GM21447 (cell line): ENCODE data around the gene ACP3.
"Not testable (repeated sequence)": the region's sequence is repeated elsewhere in the genome, so short reads cannot be mapped to it uniquely, and the experiment has no call there.

Experiments
- ATAC-seq: cut with Tn5 transposase; IDR thresholded peaks from one replicate; pipeline ENCODE4 v1.9.1; 2021; ENCODE audit not compliant: unreplicated experiment

The ACP3 gene

GRCh38 chr3:132356568-132356967 lies 39.4 kb downstream of the ACP3 start:
- ATAC-seq = no peak

GRCh38 chr3:132360717-132361116 lies 43.5 kb downstream of the ACP3 start:
- ATAC-seq = no peak

GRCh38 chr3:132362329-132362728 lies 45.1 kb downstream of the ACP3 start:
- no peak for ATAC-seq

GRCh38 chr3:132368515-132368914 lies 51.3 kb downstream of the ACP3 start:
- ATAC-seq = no peak

- no peak for ATAC-seq
These were observed 51.8 kb downstream of the ACP3 start for GRCh38 chr3:132368962-132369361.

GRCh38 chr3:132376945-132377354 lies 59.7 kb downstream of the ACP3 start:
- not testable (repeated sequence) for ATAC-seq

DNA sequence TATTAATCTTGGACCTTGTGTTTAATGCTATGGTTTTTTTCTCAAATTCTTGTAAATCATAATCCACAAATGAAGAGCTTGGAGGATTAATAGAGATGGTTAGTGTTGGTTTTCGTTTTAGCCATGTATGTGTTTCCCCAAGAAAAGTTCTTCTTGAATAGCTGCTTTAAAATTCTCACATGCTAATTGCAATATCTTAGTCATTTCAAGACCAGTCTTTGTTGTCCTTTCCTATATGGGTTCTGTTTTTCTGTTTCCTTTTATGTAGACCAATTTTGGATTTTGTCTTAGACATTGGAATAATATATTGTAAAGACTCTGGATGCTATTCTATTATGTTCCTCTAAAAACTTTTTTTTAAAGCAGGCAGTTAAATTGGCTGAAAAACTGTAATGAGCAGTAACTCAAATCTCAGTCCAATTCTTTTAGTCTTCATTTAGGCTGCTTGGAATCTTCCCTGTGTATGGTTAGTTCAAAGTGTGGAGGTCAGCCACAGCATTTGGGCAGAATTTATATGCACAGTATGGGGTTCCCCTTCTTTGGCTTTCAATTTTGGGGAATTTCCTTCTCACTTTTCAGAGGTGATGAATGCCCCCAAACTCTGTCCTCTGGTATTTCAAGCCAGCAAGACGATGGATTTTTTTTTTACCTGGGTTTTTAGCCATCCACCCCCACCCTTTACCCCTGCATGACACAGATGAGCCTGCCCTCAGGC lies 61.0 kb downstream of the ACP3 start:
- peak; percentile 60 for ATAC-seq

- ATAC-seq = no peak
These were observed 61.6 kb downstream of the ACP3 start for GRCh38 chr3:132378846-132379245.

- ATAC-seq = no peak
These were observed 63.7 kb downstream of the ACP3 start for GRCh38 chr3:132380920-132381319.

GRCh38 chr3:132381348-132381944 lies 64.2 kb downstream of the ACP3 start:
- ATAC-seq = no peak

- ATAC-seq = no peak
These were observed 65.1 kb downstream of the ACP3 start for GRCh38 chr3:132382267-132382666.

GRCh38 chr3:132382688-132383194 lies 65.5 kb downstream of the ACP3 start:
- ATAC-seq = no peak

DNA sequence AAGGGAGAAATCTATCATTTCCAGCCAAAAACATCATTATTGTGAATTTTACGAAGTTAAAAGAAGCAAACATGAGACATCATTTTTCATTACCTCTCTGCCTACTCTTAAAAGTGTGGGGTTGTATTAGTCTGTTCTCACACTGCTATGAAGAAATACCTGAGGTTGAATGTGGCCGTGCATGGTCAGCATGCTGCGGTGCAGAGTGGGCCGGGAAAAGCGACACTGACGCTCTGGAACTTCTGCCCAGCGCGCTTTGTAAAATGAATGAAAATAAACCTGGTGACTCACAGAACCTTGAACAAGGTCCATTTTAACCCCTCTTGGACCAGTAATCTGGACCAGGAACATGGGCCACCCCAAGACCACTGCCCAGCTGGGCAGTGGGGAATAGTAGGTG lies 69.1 kb downstream of the ACP3 start:
- ATAC-seq = no peak

DNA sequence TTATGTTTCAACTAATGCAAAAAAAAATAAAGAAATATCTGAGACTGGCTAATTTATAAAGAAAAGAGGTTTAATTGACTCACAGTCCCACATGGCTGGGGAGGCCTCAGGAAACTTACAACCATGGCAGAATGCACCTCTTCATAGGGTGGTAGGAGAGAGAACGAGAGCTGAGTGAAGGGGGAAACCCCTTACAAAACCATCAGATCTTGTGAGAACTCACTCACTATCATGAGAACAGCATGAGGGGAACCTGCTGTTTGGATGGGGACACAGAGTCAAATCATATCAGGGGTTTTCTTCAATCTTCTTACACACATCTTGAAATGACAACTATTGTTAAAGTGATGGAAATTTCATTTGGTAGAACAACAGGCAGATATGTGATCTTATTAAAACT lies 75.5 kb downstream of the ACP3 start:
- not testable (repeated sequence) for ATAC-seq

DNA sequence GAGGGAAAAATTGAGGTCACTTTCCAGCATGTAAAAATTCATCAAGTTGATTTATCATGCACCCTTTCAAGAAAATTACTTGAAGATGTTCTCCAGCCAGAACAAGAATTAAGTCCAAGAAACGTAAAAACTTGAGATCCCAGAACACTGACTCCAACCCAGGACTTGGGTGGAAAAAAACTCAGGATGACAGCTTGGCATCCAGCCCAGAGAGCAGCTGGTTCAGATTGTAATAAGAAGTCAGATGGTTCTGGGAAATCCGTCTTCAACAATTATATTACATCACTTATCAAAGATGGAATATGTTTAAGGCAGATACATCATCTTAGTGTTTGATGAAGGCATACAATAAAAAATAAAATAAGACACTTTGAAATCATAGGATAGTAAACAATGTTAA lies 77.1 kb downstream of the ACP3 start:
- no peak for ATAC-seq

DNA sequence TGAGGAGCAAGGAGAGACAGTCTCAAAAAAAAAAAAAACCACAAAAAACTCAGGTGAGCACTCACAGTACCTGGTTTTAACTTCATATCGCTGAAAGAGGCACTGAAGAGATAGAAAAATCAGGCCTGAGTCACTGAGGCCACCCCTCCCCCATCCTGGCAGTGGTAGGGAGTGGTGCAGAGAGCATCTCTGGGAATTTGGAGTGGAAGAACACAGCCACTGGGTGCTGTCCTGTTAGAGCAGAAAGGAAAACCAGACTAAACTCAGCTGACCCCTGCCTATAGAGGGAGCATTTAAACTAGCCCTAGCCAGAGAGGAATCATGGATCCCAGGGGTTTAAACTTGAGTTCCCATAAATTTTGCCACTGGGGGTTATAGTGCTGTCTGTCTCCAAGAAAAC lies 77.9 kb downstream of the ACP3 start:
- ATAC-seq = no peak

DNA sequence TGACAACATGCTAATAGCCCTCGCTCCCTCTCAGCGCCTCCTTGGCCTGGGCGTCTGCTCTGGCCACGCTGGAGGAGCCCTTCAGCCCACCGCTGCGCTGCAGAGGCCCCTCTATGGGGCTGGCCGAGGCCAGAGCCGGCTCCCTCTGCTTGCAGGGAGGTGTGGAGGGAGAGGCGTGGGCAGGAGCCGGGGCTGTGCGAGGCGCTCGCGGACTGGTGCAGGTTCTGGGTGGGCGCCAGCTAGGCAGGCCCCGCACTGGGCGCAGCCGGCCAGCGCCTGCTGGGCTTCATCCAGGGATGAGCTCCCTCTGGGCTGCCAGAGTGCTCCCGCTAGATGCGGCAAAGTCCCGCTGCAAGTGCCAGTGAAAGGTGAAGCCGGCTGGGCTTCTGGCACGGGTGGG lies 79.0 kb downstream of the ACP3 start:
- ATAC-seq = no peak

GRCh38 chr3:132396776-132397175 lies 79.6 kb downstream of the ACP3 start:
- ATAC-seq = not testable (repeated sequence)

GRCh38 chr3:132399054-132399929 lies 82.1 kb downstream of the ACP3 start:
- ATAC-seq = no peak

DNA sequence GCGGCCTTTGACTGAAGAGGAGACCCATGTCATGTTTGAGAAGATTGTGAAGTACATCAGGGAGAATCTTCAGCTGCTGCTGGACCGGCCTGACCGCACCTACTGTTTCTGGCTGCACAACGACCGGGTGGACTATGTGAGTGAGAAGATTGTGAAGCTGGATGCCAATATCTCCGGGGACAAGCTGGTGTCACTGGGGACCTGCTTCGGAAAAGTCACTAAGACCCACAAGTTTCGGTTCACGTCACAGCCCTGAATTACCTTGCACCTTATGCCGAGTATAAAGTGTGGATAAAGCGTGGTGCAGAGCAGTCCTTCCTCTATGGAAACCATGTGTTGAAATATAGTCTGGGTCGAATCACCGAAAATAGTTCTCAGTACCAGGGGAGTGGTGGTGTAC lies 84.0 kb downstream of the ACP3 start:
- ATAC-seq = no peak

- ATAC-seq = no peak
These were observed 87.1 kb downstream of the ACP3 start for GRCh38 chr3:132404276-132404675.

- no peak for ATAC-seq
These were observed 88.0 kb downstream of the ACP3 start for GRCh38 chr3:132405188-132405587.
